Esophagus squamous epithelium (tissue), 5 donors: ENCODE measurements around the gene SLC22A25. TPM values are rescaled to one million over a fixed set of nuclear protein-coding genes. Genes with fewer than 3 reads are reported as not detected.
"Not testable (repeated sequence)": the region's sequence is repeated elsewhere in the genome, so short reads cannot be mapped to it uniquely, and the experiment has no call there.

Experiments used
- DNase-seq: peaks from one replicate; lab custom pipeline; 2025; lab: John Stamatoyannopoulos, UW
- H3K27ac ChIP-seq, 4 donors: fragments of 200-600 bp; sonication (generic); one replicate each; pipeline ENCODE4 v1.5.1; 2016 to 2019; ENCODE audit warnings: mild to moderate bottlenecking in 1 of 4
- H3K27me3 ChIP-seq, 4 donors: fragments of 200-600 bp; sonication (generic); 1 replicate in 3 of 4; 2 replicates in 1 of 4; pipeline versions ENCODE4 v1.5.1 to v1.6.0; 2017 to 2021; ENCODE audit warnings: antibody characterized with exemption in 1 of 4
- H3K36me3 ChIP-seq, 3 donors: fragments of 200-600 bp; sonication (generic); one replicate each; pipeline ENCODE4 v1.5.1; 2016 to 2019
- H3K4me1 ChIP-seq, 3 donors: fragments of 200-600 bp; sonication (generic); one replicate each; pipeline ENCODE4 v1.5.1; 2017 to 2019
- H3K4me3 ChIP-seq, 4 donors: fragments of 200-600 bp; sonication (generic); 1 replicate in 3 of 4; 2 replicates in 1 of 4; pipeline ENCODE4 v1.5.1; 2016 to 2019; ENCODE audit warnings: mild to moderate bottlenecking in 2 of 4, moderate library complexity in 1 of 4
- H3K9me3 ChIP-seq, 3 donors: fragments of 200-600 bp; sonication (generic); one replicate each; pipeline ENCODE4 v1.5.1; 2016 to 2019
- CTCF ChIP-seq, 6 experiments: fragments of 450-650 bp in 4 of 6; fragments of 200-600 bp in 2 of 6; sonication (generic) in 2 of 6; IDR thresholded peaks; one replicate each; pipeline ENCODE4 v1.5.1; 2016 to 2019; ENCODE audit warnings: antibody characterized with exemption in 6 of 6, mild to moderate bottlenecking in 4 of 6, moderate library complexity in 4 of 6
- POLR2A ChIP-seq, 4 donors: fragments of 450-650 bp; IDR thresholded peaks; one replicate each; pipeline ENCODE4 v1.6.1; 2017; ENCODE audit warnings: antibody characterized with exemption in 4 of 4, mild to moderate bottlenecking in 4 of 4, moderate library complexity in 3 of 4
- whole genome bisulfite sequencing, 2 donors: methylation state at CpG; one replicate each; pipeline ENCODE4 v1.1.5; 2018; 5-methylcytosine and 5-hydroxymethylcytosine counted together
- intact Hi-C: fragments of 100-400 bp; cut with DNase I; formaldehyde crosslinking; loops from one replicate; pipeline ENCODE4 v1.15.0; 2022
- total RNA-seq, 4 donors: library from RNA; depleted of rRNA; stranded (reverse); fragments of >200 nt; gene quantifications; one replicate each; pipeline ENCODE4 v1.1.0, GENCODE V29; 2016
- donor health status: DM: yes; HTN: yes; CAD: no.

SLC22A25 gene
- total RNA-seq, 4 donors from 2014 or later, result 0.29 TPM; not detected in 3

GRCh38 chr11:63242089-63242781 lies 1.2 kb downstream of the SLC22A25 start:
- TF ChIP-seq POLR2A (IDR thresholded peaks at IDR 0.05) (no peak), CTCF (IDR thresholded peaks at IDR 0.05) (no peak)
- intact Hi-C loops, result no loop called here
- WGBS, 2 donors, result 44 to 49% methylated on average over 5 of the region's 5 CpGs
- peak overlapping the region in 3 of 4 donors; percentile 65 to 86 (median 81) for H3K27ac ChIP-seq
- DNase-seq, result no peak
- H3K36me3 ChIP-seq, result no peaks in the 10 kb centered on the region
- H3K9me3 ChIP-seq, result no peaks in the 10 kb centered on the region
- H3K27me3 ChIP-seq, result no peaks in the 10 kb centered on the region
- H3K4me1 ChIP-seq, result peaks cover 7 to 54% (median 19%) of the 10 kb centered on the region in 3 donors
- H3K4me3 ChIP-seq, result no peak overlapping the region

DNA sequence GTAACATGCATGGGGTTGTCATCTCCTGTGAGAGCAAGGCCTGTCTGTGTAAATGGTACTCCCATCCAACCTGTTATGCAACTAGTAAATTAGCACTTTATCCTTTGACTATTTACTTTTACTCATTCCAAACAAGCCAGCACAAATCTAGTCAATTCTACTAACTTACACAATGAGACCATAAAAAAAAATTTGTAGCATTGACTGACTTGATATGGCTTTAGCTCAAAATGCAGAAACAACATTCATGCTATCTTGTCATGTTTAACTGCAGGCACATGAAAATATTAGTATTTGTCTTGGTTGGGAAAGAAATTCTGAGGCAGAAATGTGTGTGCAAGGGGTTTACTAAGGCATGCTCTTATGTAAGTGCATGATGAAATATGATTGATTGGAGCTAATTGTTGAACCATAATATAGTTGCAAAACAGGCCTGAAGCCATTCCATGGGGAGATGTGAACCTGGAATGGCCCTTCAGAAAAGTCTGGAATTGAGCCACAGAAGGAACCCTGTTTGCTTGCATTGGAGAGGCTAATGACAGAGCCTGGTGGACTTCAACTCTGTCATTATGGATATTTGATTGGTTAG lies 2.5 kb downstream of the SLC22A25 start:
- intact Hi-C loops, result no loop called here
- Histone ChIP-seq H3K4me3 (no peak overlapping the region), H3K9me3 (no peaks in the 10 kb centered on the region), H3K4me1 (peaks cover 7 to 61% (median 19%) of the 10 kb centered on the region in 3 donors), H3K27ac (peak overlapping the region; percentile 60 to 86 (median 73)), H3K36me3 (no peaks in the 10 kb centered on the region), H3K27me3 (no peaks in the 10 kb centered on the region)
- no peak for DNase-seq
- TF ChIP-seq CTCF (IDR thresholded peaks at IDR 0.05) (no peak), POLR2A (IDR thresholded peaks at IDR 0.05) (no peak)

DNA sequence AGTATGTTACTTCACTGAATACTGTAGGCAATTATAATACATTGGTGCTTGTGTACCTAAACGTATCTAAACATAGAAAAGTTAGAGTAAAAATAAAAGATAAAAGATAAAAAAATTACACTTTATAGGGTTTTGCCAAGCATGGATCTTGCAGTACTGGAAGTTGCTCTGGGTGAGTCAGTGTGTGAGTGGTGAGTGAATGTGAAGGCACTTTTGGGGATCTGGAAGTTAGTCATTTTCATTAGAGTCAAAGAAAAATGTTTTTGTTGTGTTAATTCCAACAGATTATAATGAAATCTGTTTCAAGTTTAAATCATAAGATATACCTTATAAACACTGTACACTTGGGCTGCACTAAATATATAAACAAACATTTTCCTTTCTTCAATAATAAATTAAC lies 3.3 kb downstream of the SLC22A25 start:
- Histone ChIP-seq H3K4me3 (no peak overlapping the region), H3K4me1 (peaks cover 7 to 66% (median 19%) of the 10 kb centered on the region in 3 donors), H3K27ac (peak overlapping the region in 3 of 4 donors; percentile 26 to 86 (median 81)), H3K27me3 (no peaks in the 10 kb centered on the region), H3K9me3 (no peaks in the 10 kb centered on the region), H3K36me3 (no peaks in the 10 kb centered on the region)
- intact Hi-C loops, result no loop called here
- DNase-seq, result no peak
- TF ChIP-seq POLR2A (IDR thresholded peaks at IDR 0.05) (no peak), CTCF (IDR thresholded peaks at IDR 0.05) (no peak)
- 33 to 48% methylated on average over 1 of the region's 1 CpG for WGBS, 2 donors

DNA sequence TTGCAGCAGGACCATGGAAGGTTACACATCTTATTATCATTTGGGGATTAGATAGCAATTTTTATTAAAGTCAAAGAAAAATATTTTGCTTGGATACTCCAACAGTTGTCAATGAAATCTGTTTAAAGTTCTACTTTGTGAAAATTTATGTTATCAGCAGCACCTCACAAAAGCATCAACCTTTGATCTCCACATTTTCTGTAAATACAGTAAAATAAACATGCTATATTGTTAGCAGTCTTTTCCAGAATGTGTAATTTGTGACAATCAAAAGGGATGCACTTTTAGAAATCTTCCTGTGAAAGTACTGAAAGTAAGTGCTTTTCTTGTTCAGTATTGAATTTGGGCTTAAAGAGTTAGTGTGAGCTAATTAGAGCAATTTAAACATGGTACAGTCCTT lies 4.1 kb downstream of the SLC22A25 start:
- H3K9me3 ChIP-seq, result no peaks in the 10 kb centered on the region
- no peak overlapping the region for H3K4me3 ChIP-seq
- peak overlapping the region in 3 of 4 donors; percentile 26 to 86 (median 81) for H3K27ac ChIP-seq
- DNase-seq, result no peak
- intact Hi-C loops, result no loop called here
- H3K4me1 ChIP-seq, result peaks cover 7 to 66% (median 19%) of the 10 kb centered on the region in 3 donors
- no peak for TF ChIP-seq POLR2A (IDR thresholded peaks at IDR 0.05)
- TF ChIP-seq CTCF (IDR thresholded peaks at IDR 0.05), result no peak
- no peaks in the 10 kb centered on the region for H3K36me3 ChIP-seq
- H3K27me3 ChIP-seq, result no peaks in the 10 kb centered on the region

- no peaks in the 10 kb centered on the region for H3K36me3 ChIP-seq
- no peak for TF ChIP-seq POLR2A (IDR thresholded peaks at IDR 0.05)
- no peak for TF ChIP-seq CTCF (IDR thresholded peaks at IDR 0.05)
- H3K9me3 ChIP-seq, result no peaks in the 10 kb centered on the region
- no peak overlapping the region for H3K4me3 ChIP-seq
- no peaks in the 10 kb centered on the region for H3K27me3 ChIP-seq
- no peak overlapping the region for H3K27ac ChIP-seq
- no peak for DNase-seq
- peaks cover 2 to 50% (median 10%) of the 10 kb centered on the region in 3 donors for H3K4me1 ChIP-seq
- intact Hi-C loops, result no loop called here
Observed at GRCh38 chr11:63237413-63237812, 6.0 kb downstream of the SLC22A25 start.

- DNase-seq, intact Hi-C loops: not testable (repeated sequence)
Observed at GRCh38 chr11:63235471-63236461, 7.6 kb downstream of the SLC22A25 start.

More at GRCh38 chr11:63235471-63236461, 7.6 kb downstream of the SLC22A25 start:
- H3K9me3 ChIP-seq, H3K4me3 ChIP-seq, H3K36me3 ChIP-seq, H3K27me3 ChIP-seq: not testable (repeated sequence)
- peaks cover 0 to 34% (median 0%) of the 10 kb centered on the region in 3 donors for H3K4me1 ChIP-seq
- WGBS, 2 donors, result 71 to 72% methylated on average over 6 to 8 of the region's 8 CpGs
- peak overlapping the region in 1 of 4 donors; percentile 17 for H3K27ac ChIP-seq
